ENCODE measurements around the gene DHH. TPM values are rescaled to one million over a fixed set of nuclear protein-coding genes. Genes with fewer than 3 reads are reported as not detected.
A peak's percentile ranks its signal among the peaks of the same experiment; 100 is the strongest.
"Not testable (repeated sequence)": the region's sequence is repeated elsewhere in the genome, so short reads cannot be mapped to it uniquely, and the experiment has no call there.

The DHH gene
- total RNA-seq, 1 experiment from 2014 or later = not detected

- DNase-seq (ENCODE audit: unreplicated experiment) = no peak
- intact Hi-C loops (cut with micrococcal nuclease) = loop anchor here (10.0 kb wide), 1 partner anchor 199 kb away; the partner anchor contains the start of gene TUBA1C
- Mint-ChIP-seq H3K9me3 (ENCODE audit: unreplicated experiment) (no peaks in the 10 kb centered on the region), H3K27ac (ENCODE audit: low read depth, unreplicated experiment) (no peak overlapping the region), H3K36me3 (ENCODE audit: insufficient read depth, unreplicated experiment) (no peaks in the 10 kb centered on the region), H3K27me3 (ENCODE audit: insufficient read depth, unreplicated experiment) (no peaks in the 10 kb centered on the region), H3K4me1 (ENCODE audit: insufficient read depth, unreplicated experiment) (peaks cover 28% of the 10 kb centered on the region), H3K4me3 (ENCODE audit: unreplicated experiment) (no peak overlapping the region)
- ChIA-PET CTCF (interaction anchor here (0.6 to 5.3 kb wide), 11 partner anchors 18 to 178 kb away, joined by 3 to 48 read pairs (median 4); partner anchors contain the start of gene LMBR1L), POLR2A (interaction anchor here (0.6 to 1.1 kb wide), 2 partner anchors 55 to 121 kb away, joined by 3 read pairs; no protein-coding TSS in a partner anchor)
- BruUV-seq (replicated peaks) = no TSS peak
- TF ChIP-seq CTCF (IDR thresholded peaks at IDR 0.05; ENCODE audit: unreplicated experiment) = no peak
Observed at GRCh38 chr12:49066120-49066519, 28.5 kb downstream of the DHH start.

- Mint-ChIP-seq H3K27ac (ENCODE audit: low read depth, unreplicated experiment) (no peak overlapping the region), H3K4me1 (ENCODE audit: insufficient read depth, unreplicated experiment) (peaks cover 22% of the 10 kb centered on the region), H3K36me3 (ENCODE audit: insufficient read depth, unreplicated experiment) (peaks cover 8% of the 10 kb centered on the region), H3K9me3 (ENCODE audit: unreplicated experiment) (no peaks in the 10 kb centered on the region), H3K4me3 (ENCODE audit: unreplicated experiment) (no peak overlapping the region), H3K27me3 (ENCODE audit: insufficient read depth, unreplicated experiment) (no peaks in the 10 kb centered on the region)
- BruUV-seq (replicated peaks) = no TSS peak
- intact Hi-C loops (cut with micrococcal nuclease) = loop anchor here (1.0 to 10.0 kb wide), 6 partner anchors 28 to 200 kb away; partner anchors contain the start of genes TUBA1B and TUBA1C
- no peak for DNase-seq (ENCODE audit: unreplicated experiment)
- CTCF ChIA-PET = interaction anchor here (0.5 to 5.3 kb wide), 27 partner anchors 11 to 1288 kb away, joined by 3 to 48 read pairs (median 5); partner anchors contain the start of genes DHH, LMBR1L, PRKAG1 and TUBA1B
- POLR2A ChIA-PET = interaction anchor here (1.2 to 4.4 kb wide), 4 partner anchors 33 to 66 kb away, joined by 4 to 36 read pairs (median 7); partner anchors contain the start of genes LMBR1L and TUBA1B
- TF ChIP-seq CTCF (IDR thresholded peaks at IDR 0.05; ENCODE audit: unreplicated experiment) = no peak
Observed at GRCh38 chr12:49064767-49065152, 29.8 kb downstream of the DHH start.

GRCh38 chr12:49061916-49062315, 32.7 kb downstream of the DHH start:
- H3K4me3 Mint-ChIP-seq (ENCODE audit: unreplicated experiment) = peak overlapping the region; percentile 91

GRCh38 chr12:49061157-49061650, 33.4 kb downstream of the DHH start:
- Mint-ChIP-seq H3K4me3 (ENCODE audit: unreplicated experiment) (peak overlapping the region; percentile 91), H3K9me3 (ENCODE audit: unreplicated experiment) (no peaks in the 10 kb centered on the region), H3K4me1 (ENCODE audit: insufficient read depth, unreplicated experiment) (peaks cover 25% of the 10 kb centered on the region), H3K27ac (ENCODE audit: low read depth, unreplicated experiment) (peak overlapping the region; percentile 89), H3K27me3 (ENCODE audit: insufficient read depth, unreplicated experiment) (no peaks in the 10 kb centered on the region), H3K36me3 (ENCODE audit: insufficient read depth, unreplicated experiment) (peaks cover 8% of the 10 kb centered on the region)
- DNase-seq (ENCODE audit: unreplicated experiment) = no peak
- intact Hi-C loops (cut with micrococcal nuclease) = loop anchor here (10.0 kb wide), 1 partner anchor 204 kb away; the partner anchor contains the start of gene TUBA1C
- ChIA-PET POLR2A (interaction anchor here (1.3 to 4.4 kb wide), 3 partner anchors 9 to 70 kb away, joined by 6 to 58 read pairs (median 36); partner anchors contain the start of genes RHEBL1 and TUBA1B), CTCF (interaction anchor here (0.9 to 5.3 kb wide), 2 partner anchors 27 to 60 kb away, joined by 3 to 48 read pairs; no protein-coding TSS in a partner anchor)
- no peak for TF ChIP-seq CTCF (IDR thresholded peaks at IDR 0.05; ENCODE audit: unreplicated experiment)
- no TSS peak for BruUV-seq (replicated peaks)

More at GRCh38 chr12:49061916-49062315, 32.7 kb downstream of the DHH start:
- POLR2A ChIA-PET = interaction anchor here (4.4 kb wide), 1 partner anchor 68 kb away, joined by 36 read pairs; the partner anchor contains the start of gene TUBA1B
- DNase-seq (ENCODE audit: unreplicated experiment); H3K27me3 Mint-ChIP-seq (ENCODE audit: insufficient read depth, unreplicated experiment); H3K27ac Mint-ChIP-seq (ENCODE audit: low read depth, unreplicated experiment); H3K36me3 Mint-ChIP-seq (ENCODE audit: insufficient read depth, unreplicated experiment); H3K9me3 Mint-ChIP-seq (ENCODE audit: unreplicated experiment); BruUV-seq (replicated peaks): not testable (repeated sequence)
- CTCF ChIA-PET = interaction anchor here (3.2 to 5.3 kb wide), 3 partner anchors 24 to 59 kb away, joined by 20 to 48 read pairs (median 46); no protein-coding TSS in a partner anchor
- intact Hi-C loops (cut with micrococcal nuclease) = loop anchor here (10.0 kb wide), 1 partner anchor 203 kb away; the partner anchor contains the start of gene TUBA1C
- H3K4me1 Mint-ChIP-seq (ENCODE audit: insufficient read depth, unreplicated experiment) = peaks cover 18% of the 10 kb centered on the region

Data from MCF 10A (cell line).